GM12801 (cell line): ENCODE results near the gene KCNJ9.

Experiments used
- TF ChIP-seq, protein P1 (sequence below): IDR thresholded peaks from one replicate; pipeline ENCODE4 v1.5.1; 2011; ENCODE audit warnings: control low read depth; ENCODE audit not compliant: insufficient read length; ENCODE audit errors: extremely low read depth

Gene KCNJ9

DNA sequence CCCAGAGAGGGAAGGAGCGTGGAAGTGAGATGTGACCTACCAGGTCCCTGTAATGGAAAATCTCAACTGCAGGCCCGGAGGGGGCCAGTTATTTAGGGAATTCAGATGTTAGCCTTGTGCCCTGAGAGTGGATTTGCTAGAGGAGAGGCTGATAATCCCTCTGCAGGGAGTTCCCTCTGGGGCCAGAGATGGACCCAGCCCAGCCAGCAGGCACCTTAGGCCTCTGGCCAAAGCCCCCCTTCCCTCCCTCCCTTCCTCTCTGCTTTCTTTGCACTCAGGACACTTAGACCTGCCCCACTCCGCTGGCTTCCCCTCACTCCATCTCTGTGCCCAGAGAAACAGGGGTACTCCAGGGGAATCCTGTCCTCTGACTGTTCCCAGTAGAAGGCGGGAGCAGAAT is 32.7 kb downstream of the KCNJ9 start:
- TF ChIP-seq, protein P1, sequence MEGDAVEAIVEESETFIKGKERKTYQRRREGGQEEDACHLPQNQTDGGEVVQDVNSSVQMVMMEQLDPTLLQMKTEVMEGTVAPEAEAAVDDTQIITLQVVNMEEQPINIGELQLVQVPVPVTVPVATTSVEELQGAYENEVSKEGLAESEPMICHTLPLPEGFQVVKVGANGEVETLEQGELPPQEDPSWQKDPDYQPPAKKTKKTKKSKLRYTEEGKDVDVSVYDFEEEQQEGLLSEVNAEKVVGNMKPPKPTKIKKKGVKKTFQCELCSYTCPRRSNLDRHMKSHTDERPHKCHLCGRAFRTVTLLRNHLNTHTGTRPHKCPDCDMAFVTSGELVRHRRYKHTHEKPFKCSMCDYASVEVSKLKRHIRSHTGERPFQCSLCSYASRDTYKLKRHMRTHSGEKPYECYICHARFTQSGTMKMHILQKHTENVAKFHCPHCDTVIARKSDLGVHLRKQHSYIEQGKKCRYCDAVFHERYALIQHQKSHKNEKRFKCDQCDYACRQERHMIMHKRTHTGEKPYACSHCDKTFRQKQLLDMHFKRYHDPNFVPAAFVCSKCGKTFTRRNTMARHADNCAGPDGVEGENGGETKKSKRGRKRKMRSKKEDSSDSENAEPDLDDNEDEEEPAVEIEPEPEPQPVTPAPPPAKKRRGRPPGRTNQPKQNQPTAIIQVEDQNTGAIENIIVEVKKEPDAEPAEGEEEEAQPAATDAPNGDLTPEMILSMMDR = no peak

DNA sequence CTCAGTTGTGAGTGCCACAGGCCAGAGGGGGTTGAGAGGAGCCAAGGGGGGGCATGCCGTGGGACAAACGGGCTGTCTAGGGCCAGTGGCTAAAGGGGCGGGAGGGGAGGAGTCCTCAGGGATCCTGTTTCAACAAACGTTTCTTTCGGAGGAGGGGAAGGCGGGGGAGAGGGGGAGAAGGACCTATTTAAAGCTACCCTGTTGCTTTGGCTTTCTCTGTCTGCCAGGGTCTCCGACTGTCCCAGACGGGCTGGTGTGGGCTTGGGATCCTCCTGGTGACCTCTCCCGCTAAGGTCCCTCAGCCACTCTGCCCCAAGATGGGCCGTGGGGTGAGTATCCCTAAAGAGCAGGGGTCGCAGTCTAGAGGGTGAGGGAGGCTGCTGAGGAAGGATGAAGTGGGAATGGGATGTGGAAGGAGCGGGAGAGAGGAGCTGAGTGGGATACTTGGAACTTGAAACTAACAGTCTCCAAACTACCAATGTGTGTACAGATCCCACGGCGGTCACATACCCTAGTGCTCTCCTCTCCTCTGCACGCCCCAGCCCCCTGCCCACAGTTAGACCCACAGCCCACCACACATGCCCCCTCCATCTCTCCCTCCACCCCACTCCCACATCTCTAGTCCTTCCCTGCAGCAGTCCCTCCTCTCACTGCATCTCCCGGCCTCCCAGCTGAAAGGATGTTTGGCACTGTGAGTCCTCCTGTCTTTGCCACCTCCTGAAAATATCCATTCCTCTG is 34.4 kb downstream of the KCNJ9 start, which contains the start of gene ATP1A2:
TSS of gene ATP1A2 (plus strand) at position 215 of the 738 bp plus-strand sequence. CDS start at position 318, 103 bp downstream.
- TF ChIP-seq, protein P1 = no peak

DNA sequence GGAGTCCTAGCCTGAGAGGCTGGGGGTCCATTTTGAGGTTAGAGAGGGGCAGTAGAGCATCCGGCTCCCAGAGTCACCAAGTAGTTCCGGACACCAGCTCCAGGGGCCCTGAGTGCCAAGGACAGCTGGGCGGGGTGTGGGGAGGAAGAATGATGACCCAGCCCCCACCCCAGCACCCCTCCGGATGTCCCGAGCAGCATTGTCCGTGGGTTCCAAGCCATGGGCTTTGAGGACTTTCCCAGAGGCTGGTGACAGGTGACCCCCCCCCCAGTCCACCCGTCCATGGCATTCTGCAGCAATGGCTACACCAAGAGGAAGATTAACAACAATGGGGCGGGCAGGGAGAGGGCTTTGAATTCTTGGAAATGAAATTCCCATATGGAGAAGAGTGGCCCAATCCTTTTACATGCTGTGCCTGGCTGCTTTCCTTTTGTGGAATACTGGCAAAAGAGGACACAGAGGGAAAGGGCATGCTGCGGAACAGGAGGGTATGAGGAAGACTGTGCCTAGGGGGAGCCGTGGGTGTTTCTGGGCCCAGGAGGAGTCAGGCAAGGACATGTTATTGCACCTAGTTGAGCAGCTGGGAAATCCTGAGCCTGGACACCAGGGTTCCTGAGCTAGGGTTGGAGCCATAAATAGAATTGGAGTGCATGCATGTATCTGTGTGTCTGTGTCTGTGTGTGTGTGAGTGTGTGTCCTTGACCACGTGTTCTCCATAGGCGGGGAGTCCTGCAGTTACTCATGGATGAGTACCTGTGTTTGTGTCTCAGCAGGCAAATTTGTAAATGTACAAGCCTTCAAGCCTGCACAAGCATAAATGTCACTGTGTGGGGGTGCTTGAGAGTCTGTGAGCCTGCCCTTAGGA is 35.2 kb downstream of the KCNJ9 start:
- TF ChIP-seq, protein P1 = no peak

DNA sequence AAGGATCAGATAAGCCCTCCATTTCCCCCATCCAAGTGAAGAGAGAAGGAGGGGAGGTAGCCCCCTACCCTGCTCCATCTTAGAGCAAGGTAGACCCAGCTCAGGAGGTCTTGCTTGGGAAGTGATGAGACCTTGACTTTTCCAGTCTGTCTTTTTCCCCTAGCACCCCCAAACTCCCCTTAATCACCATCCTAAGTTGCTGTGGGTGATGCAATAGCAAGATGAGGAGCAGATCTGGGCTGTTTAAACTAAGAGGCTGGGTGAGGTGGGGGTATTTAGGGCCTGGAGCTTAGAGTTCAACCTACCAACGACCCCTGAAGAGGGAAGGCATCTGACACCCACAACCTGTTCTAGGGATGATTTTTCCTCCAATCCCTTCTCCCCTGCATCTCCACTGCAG is 36.0 kb downstream of the KCNJ9 start:
- TF ChIP-seq, protein P1 = no peak

DNA sequence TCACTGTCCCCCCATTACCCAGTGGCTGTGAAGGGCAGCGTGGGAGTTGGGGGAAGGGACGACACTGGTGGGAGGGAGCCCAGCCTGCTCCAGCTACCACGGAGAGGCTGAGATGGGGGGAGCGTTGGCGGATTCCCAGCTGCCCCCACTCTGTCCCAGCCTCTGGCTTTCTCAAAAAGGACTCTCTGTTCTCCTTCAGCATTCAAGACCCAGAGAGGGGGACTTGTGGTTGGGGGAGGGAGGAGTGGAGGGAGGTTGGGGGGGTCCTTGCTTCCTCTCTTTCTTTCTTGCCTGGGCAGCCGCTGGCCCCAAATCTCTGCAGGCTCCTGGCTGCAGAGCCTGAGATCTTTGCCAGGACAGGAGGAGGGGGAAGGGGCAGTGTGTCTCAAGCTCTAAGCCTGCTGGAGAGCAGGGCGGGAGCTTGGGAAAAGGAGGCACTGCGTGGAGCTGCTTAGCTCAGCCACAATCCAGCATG is 36.4 kb downstream of the KCNJ9 start:
- TF ChIP-seq, protein P1 = no peak

DNA sequence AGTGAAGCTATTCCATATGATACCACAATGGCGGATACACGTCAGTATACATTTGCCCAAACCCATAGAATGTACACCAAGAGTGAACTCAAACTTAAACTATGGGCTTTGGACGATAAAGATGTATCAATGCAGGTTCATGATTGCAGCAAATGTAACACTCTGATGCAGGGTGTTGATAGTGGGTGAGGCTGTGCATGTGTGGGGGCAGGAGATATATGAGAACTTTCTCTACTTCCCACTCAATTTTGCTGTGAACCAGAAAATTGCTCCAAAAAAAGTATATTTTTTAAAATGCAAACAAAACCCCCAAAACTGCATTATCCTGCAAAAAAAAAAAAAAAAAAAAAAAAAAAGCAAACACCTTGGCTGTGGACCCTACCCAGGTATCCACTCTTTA is 37.6 kb downstream of the KCNJ9 start:
- TF ChIP-seq, protein P1 = no peak

DNA sequence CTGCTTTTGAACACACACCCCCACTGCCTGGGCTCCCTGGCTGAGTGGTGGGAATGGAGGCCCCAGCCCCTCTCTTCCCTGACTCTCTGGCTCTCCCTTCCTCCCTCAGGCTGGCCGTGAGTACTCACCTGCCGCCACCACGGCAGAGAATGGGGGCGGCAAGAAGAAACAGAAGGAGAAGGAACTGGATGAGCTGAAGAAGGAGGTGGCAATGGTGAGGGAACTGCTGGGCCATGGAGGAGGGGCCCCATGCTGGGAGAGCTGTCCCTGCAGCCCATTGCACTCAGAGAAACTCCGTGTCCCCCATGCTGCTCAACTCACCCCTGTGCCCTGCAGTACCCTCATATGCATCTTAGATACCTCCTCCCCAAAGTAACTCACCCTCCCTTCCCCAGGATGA is 39.5 kb downstream of the KCNJ9 start:
- TF ChIP-seq, protein P1 = no peak
